ENCODE data around the gene SLC30A9. TPM values are rescaled to one million over a fixed set of nuclear protein-coding genes. Genes with fewer than 3 reads are reported as not detected.

The SLC30A9 gene
- total RNA-seq, 1 experiment from 2014 or later: 55.8 TPM

GRCh38 chr4:41985151-41985550 is 5.2 kb upstream of the SLC30A9 start:
- Histone ChIP-seq H3K27ac (ENCODE audit: low read depth, low read length, poor library complexity, severe bottlenecking) (no peak overlapping the region), H3K27me3 (replicated peaks; ENCODE audit: insufficient read depth, low read depth, low read length, poor library complexity) (no peaks in the 10 kb centered on the region), H3K36me3 (ENCODE audit: insufficient read depth, low read length, poor library complexity, severe bottlenecking) (no peaks in the 10 kb centered on the region), H3K4me3 (ENCODE audit: low read depth, low read length, poor library complexity, severe bottlenecking) (no peak overlapping the region), H3K4me1 (ENCODE audit: insufficient read depth, low read length, poor library complexity, severe bottlenecking) (peaks cover 5% of the 10 kb centered on the region), H3K9me3 (ENCODE audit: low read depth, low read length, poor library complexity, severe bottlenecking) (no peaks in the 10 kb centered on the region)
- no TSS peak for BruUV-seq (replicated peaks)
- intact Hi-C loops (cut with micrococcal nuclease; ENCODE audit: unreplicated experiment): no loop called here
- no peak for DNase-seq (ENCODE audit: low spot score)
- ChIA-PET CTCF (no interaction called here), POLR2A (ENCODE audit: low non-redundant PET) (no interaction called here)
- no peak for TF ChIP-seq EZH2 (IDR thresholded peaks at IDR 0.05; ENCODE audit: borderline replicate concordance, low read depth, low read length, poor library complexity, severe bottlenecking)
- TF ChIP-seq, protein P1, sequence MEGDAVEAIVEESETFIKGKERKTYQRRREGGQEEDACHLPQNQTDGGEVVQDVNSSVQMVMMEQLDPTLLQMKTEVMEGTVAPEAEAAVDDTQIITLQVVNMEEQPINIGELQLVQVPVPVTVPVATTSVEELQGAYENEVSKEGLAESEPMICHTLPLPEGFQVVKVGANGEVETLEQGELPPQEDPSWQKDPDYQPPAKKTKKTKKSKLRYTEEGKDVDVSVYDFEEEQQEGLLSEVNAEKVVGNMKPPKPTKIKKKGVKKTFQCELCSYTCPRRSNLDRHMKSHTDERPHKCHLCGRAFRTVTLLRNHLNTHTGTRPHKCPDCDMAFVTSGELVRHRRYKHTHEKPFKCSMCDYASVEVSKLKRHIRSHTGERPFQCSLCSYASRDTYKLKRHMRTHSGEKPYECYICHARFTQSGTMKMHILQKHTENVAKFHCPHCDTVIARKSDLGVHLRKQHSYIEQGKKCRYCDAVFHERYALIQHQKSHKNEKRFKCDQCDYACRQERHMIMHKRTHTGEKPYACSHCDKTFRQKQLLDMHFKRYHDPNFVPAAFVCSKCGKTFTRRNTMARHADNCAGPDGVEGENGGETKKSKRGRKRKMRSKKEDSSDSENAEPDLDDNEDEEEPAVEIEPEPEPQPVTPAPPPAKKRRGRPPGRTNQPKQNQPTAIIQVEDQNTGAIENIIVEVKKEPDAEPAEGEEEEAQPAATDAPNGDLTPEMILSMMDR (conservative IDR thresholded peaks at IDR 0.05; ENCODE audit: low read depth, low read length): no peak

DNA sequence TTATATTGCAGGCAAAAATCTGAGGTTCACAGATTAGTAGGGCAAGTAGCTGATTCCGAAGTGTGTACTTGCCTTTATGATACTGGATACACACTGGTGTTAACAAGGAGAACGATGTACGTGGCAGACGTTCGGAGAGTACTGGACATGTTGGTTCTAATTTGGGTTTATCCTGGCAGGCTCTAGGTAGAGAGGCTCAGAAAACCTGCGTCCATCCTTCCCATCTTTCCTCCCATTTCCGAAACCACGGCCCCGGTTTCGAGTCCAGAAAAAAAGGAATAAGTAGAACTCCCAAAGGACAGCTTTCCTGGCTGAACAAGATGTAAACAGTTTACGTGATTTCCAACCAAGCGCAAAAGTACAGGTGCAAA is 351 bp upstream of the SLC30A9 start:
- H3K9me3 ChIP-seq (ENCODE audit: low read depth, low read length, poor library complexity, severe bottlenecking): no peaks in the 10 kb centered on the region
- no peaks in the 10 kb centered on the region for H3K27me3 ChIP-seq (replicated peaks; ENCODE audit: insufficient read depth, low read depth, low read length, poor library complexity)
- TSS peak; percentile 93 for BruUV-seq (replicated peaks)
- intact Hi-C loops (cut with micrococcal nuclease; ENCODE audit: unreplicated experiment): no loop called here
- no peak for DNase-seq (ENCODE audit: low spot score)
- no peak for TF ChIP-seq EZH2 (IDR thresholded peaks at IDR 0.05; ENCODE audit: borderline replicate concordance, low read depth, low read length, poor library complexity, severe bottlenecking)
- TF ChIP-seq, protein P1 (conservative IDR thresholded peaks at IDR 0.05; ENCODE audit: low read depth, low read length): no peak
- peak overlapping the region; percentile 76 for H3K27ac ChIP-seq (ENCODE audit: low read depth, low read length, poor library complexity, severe bottlenecking)
- peak overlapping the region; percentile 92 for H3K4me3 ChIP-seq (ENCODE audit: low read depth, low read length, poor library complexity, severe bottlenecking)
- peaks cover 10% of the 10 kb centered on the region for H3K4me1 ChIP-seq (ENCODE audit: insufficient read depth, low read length, poor library complexity, severe bottlenecking)
- ChIA-PET POLR2A (ENCODE audit: low non-redundant PET) (no interaction called here), CTCF (interaction anchor here (0.5 kb wide), 1 partner anchor 26 kb away, joined by 4 read pairs; no protein-coding TSS in a partner anchor)
- H3K36me3 ChIP-seq (ENCODE audit: insufficient read depth, low read length, poor library complexity, severe bottlenecking): no peaks in the 10 kb centered on the region

- CTCF ChIA-PET: no interaction called here
- Histone ChIP-seq H3K4me3 (ENCODE audit: low read depth, low read length, poor library complexity, severe bottlenecking) (peak overlapping the region; percentile 92), H3K27ac (ENCODE audit: low read depth, low read length, poor library complexity, severe bottlenecking) (no peak overlapping the region), H3K36me3 (ENCODE audit: insufficient read depth, low read length, poor library complexity, severe bottlenecking) (no peaks in the 10 kb centered on the region), H3K4me1 (ENCODE audit: insufficient read depth, low read length, poor library complexity, severe bottlenecking) (peaks cover 10% of the 10 kb centered on the region), H3K27me3 (replicated peaks; ENCODE audit: insufficient read depth, low read depth, low read length, poor library complexity) (no peaks in the 10 kb centered on the region), H3K9me3 (ENCODE audit: low read depth, low read length, poor library complexity, severe bottlenecking) (no peaks in the 10 kb centered on the region)
- no TSS peak for BruUV-seq (replicated peaks)
- intact Hi-C loops (cut with micrococcal nuclease; ENCODE audit: unreplicated experiment): no loop called here
- POLR2A ChIA-PET (ENCODE audit: low non-redundant PET): no interaction called here
- DNase-seq (ENCODE audit: low spot score): no peak
- TF ChIP-seq, protein P1 (conservative IDR thresholded peaks at IDR 0.05; ENCODE audit: low read depth, low read length): no peak
- TF ChIP-seq EZH2 (IDR thresholded peaks at IDR 0.05; ENCODE audit: borderline replicate concordance, low read depth, low read length, poor library complexity, severe bottlenecking): no peak
Observed at GRCh38 chr4:41991916-41992767, 1.8 kb downstream of the SLC30A9 start.
